K562 (cell line): ENCODE measurements around the gene IL31. TPM values are rescaled to one million over a fixed set of nuclear protein-coding genes. Genes with fewer than 3 reads are reported as not detected.

Source experiments
- ATAC-seq: fragments of 200-7000 bp; cut with Tn5 transposase; 3 replicates; pipeline ENCODE4 v1.9.1; 2020; ENCODE audit warnings: moderate library complexity
- BruUV-seq: library from RNA; stranded (reverse); fragments of 400-500 nt; replicated peaks from 2 replicates; lab custom pipeline; 2021; lab: Mats Ljungman, UMichigan
- CTCF ChIA-PET: fragments of 300-600 bp; formaldehyde crosslinking; extraction: SDS; loops from one replicate; lab custom pipeline; 2021; ENCODE audit warnings: low intra/inter-chr PET ratio; lab: Yijun Ruan, JAX
- POLR2A ChIA-PET: fragments of 300-600, 350-650 bp; sonication (Branson Sonifier 250); formaldehyde crosslinking; extraction: SDS; loops from one replicate; lab custom pipeline; 2021; ENCODE audit warnings: antibody characterized with exemption, inconsistent platforms; lab: Yijun Ruan, JAX
- DNase-seq, 4 experiments: peaks; one replicate each; pipeline versions ENCODE4 v3.0.0 to v3.0.0-alpha.2; 2011 to 2018; ENCODE audit warnings: low spot score in 3 of 4, mixed read lengths in 3 of 4; ENCODE audit errors: extremely low read depth in 1 of 4
- FAIRE-seq: peaks from 2 replicates; lab custom pipeline; 2011; peaks lifted over from hg19 to GRCh38; lab: Jason Lieb, UNC
- H2AFZ ChIP-seq: 2 replicates; pipeline ENCODE4 v1.6.0; 2011; ENCODE audit warnings: low read depth, low read length, control low read depth, inconsistent platforms
- H3K27ac ChIP-seq: fragments of 200-600 bp; 3 replicates; pipeline ENCODE4 v1.8.0; 2011; ENCODE audit warnings: low read depth, mild to moderate bottlenecking, control low read depth, inconsistent platforms, low read length, moderate library complexity, mixed read lengths; ENCODE audit errors: extremely low read depth
- H3K27me3 ChIP-seq, 2 experiments: fragments of 300-600 bp in 1 of 2; 2 replicates in 1 of 2; 3 replicates in 1 of 2; pipeline versions ENCODE4 v1.6.0 to v1.8.0; 2011; ENCODE audit warnings: inconsistent platforms in 2 of 2, low read length in 2 of 2, mild to moderate bottlenecking in 1 of 2, mixed read lengths in 1 of 2, moderate library complexity in 1 of 2; ENCODE audit not compliant: control insufficient read depth in 2 of 2, insufficient read depth in 2 of 2
- H3K36me3 ChIP-seq: fragments of 300-600 bp; 3 replicates; pipeline ENCODE4 v1.8.0; 2011; ENCODE audit warnings: mild to moderate bottlenecking, low read length, inconsistent platforms; ENCODE audit not compliant: control insufficient read depth, insufficient read depth
- H3K4me1 ChIP-seq, 2 experiments: fragments of 200-600 bp in 1 of 2; replicated peaks in 1 of 2; 2 replicates in 1 of 2; 3 replicates in 1 of 2; pipeline versions ENCODE4 v1.5.1 to v1.8.0; 2011; ENCODE audit warnings: inconsistent platforms in 2 of 2, low read length in 2 of 2, mild to moderate bottlenecking in 1 of 2, mixed read lengths in 1 of 2, moderate library complexity in 1 of 2; ENCODE audit not compliant: control insufficient read depth in 2 of 2, insufficient read depth in 2 of 2
- H3K4me2 ChIP-seq: 2 replicates; pipeline ENCODE4 v1.6.1; 2011; ENCODE audit warnings: low read length, control low read depth, inconsistent platforms, mixed read lengths; ENCODE audit not compliant: insufficient read depth
- H3K4me3 ChIP-seq: fragments of 200-600 bp; sonication (generic), shearing (Covaris generic); 2 replicates; pipeline ENCODE4 v1.5.1; 2016; ENCODE audit warnings: control low read depth, inconsistent platforms
- H3K79me2 ChIP-seq: fragments of 200-600 bp; 3 replicates; pipeline ENCODE4 v1.8.0; 2011; ENCODE audit warnings: low read length, inconsistent platforms; ENCODE audit not compliant: control insufficient read depth, insufficient read depth
- H3K9ac ChIP-seq, 2 experiments: 2 replicates each; pipeline versions ENCODE4 v1.6.0 to v1.6.1; 2011; ENCODE audit warnings: low read depth in 2 of 2, low read length in 2 of 2, control low read depth in 1 of 2, inconsistent platforms in 1 of 2, mild to moderate bottlenecking in 1 of 2, mixed read lengths in 1 of 2; ENCODE audit not compliant: insufficient read depth in 1 of 2
- H3K9me1 ChIP-seq: one replicate; pipeline ENCODE4 v1.6.0; 2011; ENCODE audit warnings: inconsistent platforms, mild to moderate bottlenecking, low read length, moderate library complexity; ENCODE audit not compliant: control insufficient read depth, insufficient read depth
- H3K9me3 ChIP-seq: replicated peaks from 2 replicates; pipeline ENCODE4 v1.5.1; 2011; ENCODE audit warnings: low read depth, low read length, inconsistent platforms; ENCODE audit not compliant: control insufficient read depth, insufficient read depth
- H4K20me1 ChIP-seq: replicated peaks from 2 replicates; pipeline ENCODE4 v1.6.1; 2011; ENCODE audit warnings: low read length, inconsistent platforms, mixed read lengths; ENCODE audit not compliant: control insufficient read depth, insufficient read depth
- CCNT2 ChIP-seq: IDR thresholded peaks from 2 replicates; pipeline ENCODE4 v1.6.1; 2011; ENCODE audit warnings: borderline replicate concordance, low read depth, mild to moderate bottlenecking, moderate library complexity, mixed read lengths, low read length; ENCODE audit not compliant: insufficient read length; ENCODE audit errors: extremely low read depth
- CHD2 ChIP-seq: IDR thresholded peaks from 2 replicates; pipeline ENCODE4 v1.6.1; 2011; ENCODE audit warnings: low read depth, low read length
- POLR2G ChIP-seq: fragments of 200-400 bp; formaldehyde crosslinking; IDR thresholded peaks from 2 replicates; pipeline ENCODE4 v1.6.1; 2017; ENCODE audit warnings: low read depth, mild to moderate bottlenecking, antibody characterized with exemption, low read length, moderate library complexity
- RBM22 ChIP-seq: fragments of 200-400 bp; formaldehyde crosslinking; IDR thresholded peaks from 2 replicates; pipeline ENCODE4 v1.6.1; 2018; ENCODE audit warnings: low read length, low read depth; ENCODE audit not compliant: poor library complexity, severe bottlenecking
- ZNF76 ChIP-seq: fragments of 250-450 bp; sonication (Bioruptor Pico); IDR thresholded peaks from 2 replicates; pipeline ENCODE4 v1.4.0; 2020; ENCODE audit warnings: mild to moderate bottlenecking, moderate library complexity, borderline replicate concordance
- WGBS: fragments of 100-300 bp; shearing (Covaris generic); methylation state at CpG from one replicate; pipeline ENCODE4 v1.1.6; 2016; ENCODE audit warnings: low coverage, mixed read lengths; ENCODE audit not compliant: insufficient coverage; ENCODE audit errors: missing lambda C conversion rate; 5-methylcytosine and 5-hydroxymethylcytosine counted together
- in situ Hi-C: fragments of 300-500 bp; cut with MboI; formaldehyde crosslinking; loops from 4 replicates; pipeline ENCODE4 v1.15.0; 2018; ENCODE audit warnings: inconsistent platforms, mixed read lengths
- intact Hi-C: fragments of 100-400 bp; cut with micrococcal nuclease; formaldehyde crosslinking; loops from 2 replicates; pipeline ENCODE4 v1.14.2; 2022
- polyA plus RNA-seq, 8 experiments: library from polyadenylated mRNA; depleted of rRNA in 4 of 8; stranded (reverse) in 5 of 8; unstranded in 3 of 8; fragments of >200 nt; fragmentation: Nextera tagmentation in 2 of 8; fragmentation: Illumina TruSeq in 1 of 8; extraction: Ambion mirVana in 2 of 8; extraction: Trizol in 1 of 8; gene quantifications; 2 replicates each; pipeline versions ENCODE4 v1.2.1 to v1.2.3, GENCODE V29; 2011 to 2014; ENCODE audit warnings: inconsistent platforms in 1 of 8, missing spikeins in 1 of 8
- total RNA-seq, 7 experiments: library from RNA; depleted of rRNA in 6 of 7; stranded (reverse); fragments of >200 nt in 6 of 7; fragmentation: Illumina TruSeq in 2 of 7; extraction: Trizol in 2 of 7; gene quantifications; 2 replicates each; pipeline versions ENCODE4 v1.2.1 to v1.2.3, GENCODE V29; 2011 to 2021; ENCODE audit warnings: low replicate concordance in 1 of 7

Gene IL31
- total and polyA plus RNA-seq, 9 of the 15 experiments (the other 6 are each of a cell fraction or from before 2014, with no cell fraction given), result not detected

DNA sequence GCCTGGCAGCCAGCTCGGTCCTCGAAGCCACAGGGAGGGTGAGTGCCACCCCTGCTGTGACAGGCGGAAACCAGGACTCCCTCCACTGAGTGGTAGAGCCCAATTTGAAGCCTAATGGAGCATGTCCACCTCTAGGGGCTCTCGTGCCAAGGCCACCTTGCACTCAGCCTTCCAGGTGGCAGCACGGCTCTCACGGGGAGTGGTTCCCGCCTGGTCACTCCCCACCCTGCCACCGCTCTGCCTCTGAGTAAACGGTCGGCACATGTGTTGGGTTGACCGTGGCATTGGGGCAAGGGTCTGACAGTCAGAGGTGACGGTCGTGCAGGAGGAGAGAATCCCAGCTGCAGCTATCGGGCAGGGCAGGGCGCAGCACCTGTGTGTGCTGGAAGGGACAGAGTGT is 34.8 kb downstream of the IL31 start:
- FAIRE-seq, result no peak

DNA sequence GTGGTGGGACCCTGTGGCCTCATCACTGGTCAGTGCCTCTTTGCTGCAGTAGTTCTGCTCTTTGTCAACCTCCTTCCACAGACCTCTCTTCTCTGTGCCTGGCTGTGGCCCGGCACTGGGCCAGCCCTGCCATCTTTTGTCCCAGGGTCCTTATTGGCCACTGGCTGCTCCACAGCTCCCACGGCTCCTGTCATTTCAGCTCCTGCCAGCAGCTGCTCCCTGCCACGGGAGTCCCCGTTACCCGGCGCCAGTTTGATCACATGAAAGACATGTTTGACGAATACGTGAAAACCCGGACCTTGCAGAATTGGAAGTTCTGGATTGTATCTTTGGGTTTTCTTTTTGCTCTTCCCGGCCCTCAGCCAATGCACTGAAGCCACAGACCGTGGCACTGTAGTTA is 35.4 kb downstream of the IL31 start:
- H3K4me3 ChIP-seq, result no peak overlapping the region
- H3K27ac ChIP-seq, result no peak overlapping the region
- H3K9me3 ChIP-seq, result no peaks in the 10 kb centered on the region
- FAIRE-seq (no peak), DNase-seq (no peak), ATAC-seq (no peak)
- no peaks in the 10 kb centered on the region for H3K9me1 ChIP-seq
- ChIA-PET POLR2A (interaction anchor here (0.6 to 1.6 kb wide), 6 partner anchors 9 to 335 kb away, joined by 3 to 7 read pairs (median 3); partner anchors contain the start of gene SETD1B), CTCF (no interaction called here)
- TF ChIP-seq CHD2, result no peak
- TF ChIP-seq CCNT2, result peak; percentile 5
- H3K9ac ChIP-seq, result peak overlapping the region in 1 of 2 experiments; percentile 14; a peak in 1 of 4 replicates
- no peak overlapping the region for H2AFZ ChIP-seq
- no peaks in the 10 kb centered on the region for H3K27me3 ChIP-seq
- H4K20me1 ChIP-seq, result peaks cover 13% of the 10 kb centered on the region
- BruUV-seq, result no TSS peak
- in situ Hi-C loops, result no loop called here
- H3K4me1 ChIP-seq, result peaks cover 0 to 22% of the 10 kb centered on the region in 2 experiments; a peak in 1 of 5 replicates
- peaks cover 88% of the 10 kb centered on the region for H3K36me3 ChIP-seq
- no peaks in the 10 kb centered on the region for H3K79me2 ChIP-seq
- intact Hi-C loops, result no loop called here
- WGBS, result 93% methylated on average over 11 of the region's 11 CpGs
- H3K4me2 ChIP-seq, result no peak overlapping the region

More for the DNA sequence above, 34.8 kb downstream of the IL31 start:
- peaks cover 87% of the 10 kb centered on the region for H3K36me3 ChIP-seq
- ChIA-PET POLR2A (interaction anchor here (0.6 to 1.6 kb wide), 3 partner anchors 9 to 20 kb away, joined by 3 read pairs; no protein-coding TSS in a partner anchor), CTCF (no interaction called here)
- peaks cover 0 to 22% of the 10 kb centered on the region in 2 experiments; a peak in 1 of 5 replicates for H3K4me1 ChIP-seq
- TF ChIP-seq POLR2G (peak; percentile 64), ZNF76 (CRISPR knock-in tag) (no peak), RBM22 (peak; percentile 78)
- no peak overlapping the region for H3K4me3 ChIP-seq
- H2AFZ ChIP-seq, result no peak overlapping the region
- DNase-seq, result no peak
- in situ Hi-C loops (no loop called here), intact Hi-C loops (no loop called here)
- H3K27me3 ChIP-seq, result no peaks in the 10 kb centered on the region
- H3K9ac ChIP-seq, result 0 out of 4 replicates have a peak overlapping the region, but pooled peaks of 1 of the 2 experiments have one; percentile 27
- H3K9me3 ChIP-seq, result no peaks in the 10 kb centered on the region
- H4K20me1 ChIP-seq, result peaks cover 16% of the 10 kb centered on the region
- H3K9me1 ChIP-seq, result no peaks in the 10 kb centered on the region
- no peak for ATAC-seq
- no peaks in the 10 kb centered on the region for H3K79me2 ChIP-seq
- H3K27ac ChIP-seq, result no peak overlapping the region
- 96% methylated on average over 14 of the region's 15 CpGs for WGBS
- no TSS peak for BruUV-seq
- H3K4me2 ChIP-seq, result no peak overlapping the region
